Measurements from ENCODE around the gene TDRD10.

The TDRD10 gene

GRCh38 chr1:154502066-154502743, at the start of gene TDRD10, which contains the start of gene SHE:
Gene TDRD10 (plus strand): TSS chr1:154502219. CDS start chr1:154506904, 4,685 bp downstream.
Gene SHE (minus strand): TSS chr1:154502412. CDS start chr1:154502026, 386 bp downstream.
- DNase-seq (ENCODE audit: low read depth in 2 of 2): no peak

GRCh38 chr1:154453161-154453560, 48.9 kb upstream of the TDRD10 start:
- DNase-seq (ENCODE audit: low read depth in 2 of 2): no peak

GRCh38 chr1:154453574-154454352, 48.3 kb upstream of the TDRD10 start:
- DNase-seq (ENCODE audit: low read depth in 2 of 2): no peak

GRCh38 chr1:154454386-154455120, 47.5 kb upstream of the TDRD10 start:
- DNase-seq (ENCODE audit: low read depth in 2 of 2): no peak

GRCh38 chr1:154456631-154457030, 45.4 kb upstream of the TDRD10 start:
- no peak for DNase-seq (ENCODE audit: low read depth in 2 of 2)

GRCh38 chr1:154459080-154459479, 42.9 kb upstream of the TDRD10 start:
- no peak for DNase-seq (ENCODE audit: low read depth in 2 of 2)

GRCh38 chr1:154460695-154461260, 41.2 kb upstream of the TDRD10 start:
- DNase-seq (ENCODE audit: low read depth in 2 of 2): no peak

- peak; percentile 20 to 30 for DNase-seq (ENCODE audit: low read depth in 2 of 2)
Measured at GRCh38 chr1:154463512-154463990, 38.5 kb upstream of the TDRD10 start.

- no peak for DNase-seq (ENCODE audit: low read depth in 2 of 2)
Measured at GRCh38 chr1:154465621-154466195, 36.3 kb upstream of the TDRD10 start.

- no peak for DNase-seq (ENCODE audit: low read depth in 2 of 2)
Measured at GRCh38 chr1:154466206-154466605, 35.8 kb upstream of the TDRD10 start.

GRCh38 chr1:154466921-154467417, 35.0 kb upstream of the TDRD10 start:
- no peak for DNase-seq (ENCODE audit: low read depth in 2 of 2)

GRCh38 chr1:154467434-154468102, 34.5 kb upstream of the TDRD10 start:
- DNase-seq (ENCODE audit: low read depth in 2 of 2): no peak

GRCh38 chr1:154468535-154469250, 33.3 kb upstream of the TDRD10 start:
- no peak for DNase-seq (ENCODE audit: low read depth in 2 of 2)

GRCh38 chr1:154469844-154470560, 32.0 kb upstream of the TDRD10 start:
- DNase-seq (ENCODE audit: low read depth in 2 of 2): no peak

GRCh38 chr1:154471304-154471703, 30.7 kb upstream of the TDRD10 start:
- no peak for DNase-seq (ENCODE audit: low read depth in 2 of 2)

- no peak for DNase-seq (ENCODE audit: low read depth in 2 of 2)
Measured at GRCh38 chr1:154474802-154475201, 27.2 kb upstream of the TDRD10 start.

GRCh38 chr1:154476791-154477190, 25.2 kb upstream of the TDRD10 start:
- no peak for DNase-seq (ENCODE audit: low read depth in 2 of 2)

GRCh38 chr1:154478013-154478412, 24.0 kb upstream of the TDRD10 start:
- DNase-seq (ENCODE audit: low read depth in 2 of 2): no peak

GRCh38 chr1:154478639-154479038, 23.4 kb upstream of the TDRD10 start:
- no peak for DNase-seq (ENCODE audit: low read depth in 2 of 2)

Data from stimulated activated CD8-positive, alpha-beta memory T cell treated with anti-CD3 and anti-CD28 coated beads, Interleukin-2, amount 100 ng/mL, for 1 hour (primary cell).